ENCODE data around the gene RALY.
A peak's percentile ranks its signal among the peaks of the same experiment; 100 is the strongest.

The RALY gene

GRCh38 chr20:34122274-34122980 lies 128.7 kb downstream of the RALY start:
- peaks cover 17% of the 10 kb centered on the region for H3K27me3 ChIP-seq (ENCODE audit: control insufficient read depth, low read length)
- H3F3A ChIP-seq (ENCODE audit: control insufficient read depth, insufficient read depth), result no peaks in the 10 kb centered on the region
- no peak overlapping the region for H3K27ac ChIP-seq (ENCODE audit: low read depth, low read length)
- no peaks in the 10 kb centered on the region for H3K9me3 ChIP-seq (ENCODE audit: control insufficient read depth, insufficient read depth, low read length)
- no peaks in the 10 kb centered on the region for H3K36me3 ChIP-seq (ENCODE audit: control insufficient read depth, low read length)
- no peak overlapping the region for H3K4me3 ChIP-seq (ENCODE audit: low read length)
- H3K9me2 ChIP-seq (replicated peaks; ENCODE audit: control insufficient read depth, low read length), result no peaks in the 10 kb centered on the region
- no peak overlapping the region for H3K4me2 ChIP-seq (ENCODE audit: low read length)
- H3K4me1 ChIP-seq (ENCODE audit: control insufficient read depth, low read length), result peaks cover 9% of the 10 kb centered on the region
- TF ChIP-seq CTCF (IDR thresholded peaks at IDR 0.05; ENCODE audit: low read depth, low read length, poor library complexity, severe bottlenecking), result no peak
- TF ChIP-seq EZH2phosphoT487 (IDR thresholded peaks at IDR 0.05; ENCODE audit: borderline replicate concordance, low read length), result no peak
- no peaks in the 10 kb centered on the region for H3K79me2 ChIP-seq (ENCODE audit: control insufficient read depth, low read length)
- H4K20me1 ChIP-seq (ENCODE audit: control insufficient read depth, insufficient read depth, low read depth, low read length), result no peaks in the 10 kb centered on the region

- no peaks in the 10 kb centered on the region for H3K9me2 ChIP-seq (replicated peaks; ENCODE audit: control insufficient read depth, low read length)
- peaks cover 9% of the 10 kb centered on the region for H3K4me1 ChIP-seq (ENCODE audit: control insufficient read depth, low read length)
- H3K36me3 ChIP-seq (ENCODE audit: control insufficient read depth, low read length), result no peaks in the 10 kb centered on the region
- TF ChIP-seq EZH2phosphoT487 (IDR thresholded peaks at IDR 0.05; ENCODE audit: borderline replicate concordance, low read length), result no peak
- no peak for TF ChIP-seq CTCF (IDR thresholded peaks at IDR 0.05; ENCODE audit: low read depth, low read length, poor library complexity, severe bottlenecking)
- no peaks in the 10 kb centered on the region for H3K79me2 ChIP-seq (ENCODE audit: control insufficient read depth, low read length)
- H4K20me1 ChIP-seq (ENCODE audit: control insufficient read depth, insufficient read depth, low read depth, low read length), result no peaks in the 10 kb centered on the region
- H3K4me3 ChIP-seq (ENCODE audit: low read length), result no peak overlapping the region
- H3K4me2 ChIP-seq (ENCODE audit: low read length), result no peak overlapping the region
- no peaks in the 10 kb centered on the region for H3K9me3 ChIP-seq (ENCODE audit: control insufficient read depth, insufficient read depth, low read length)
- H3K27ac ChIP-seq (ENCODE audit: low read depth, low read length), result no peak overlapping the region
- H3K27me3 ChIP-seq (ENCODE audit: control insufficient read depth, low read length), result peaks cover 15% of the 10 kb centered on the region
- H3F3A ChIP-seq (ENCODE audit: control insufficient read depth, insufficient read depth), result no peaks in the 10 kb centered on the region
Observed at GRCh38 chr20:34123309-34123708, 129.6 kb downstream of the RALY start.

- no peaks in the 10 kb centered on the region for H3K9me2 ChIP-seq (replicated peaks; ENCODE audit: control insufficient read depth, low read length)
- TF ChIP-seq CTCF (IDR thresholded peaks at IDR 0.05; ENCODE audit: low read depth, low read length, poor library complexity, severe bottlenecking) (no peak), EZH2phosphoT487 (IDR thresholded peaks at IDR 0.05; ENCODE audit: borderline replicate concordance, low read length) (no peak)
- H4K20me1 ChIP-seq (ENCODE audit: control insufficient read depth, insufficient read depth, low read depth, low read length), result no peaks in the 10 kb centered on the region
- no peaks in the 10 kb centered on the region for H3K9me3 ChIP-seq (ENCODE audit: control insufficient read depth, insufficient read depth, low read length)
- no peaks in the 10 kb centered on the region for H3K79me2 ChIP-seq (ENCODE audit: control insufficient read depth, low read length)
- peak overlapping the region; percentile 30; the same call in 1 of the 2 replicates for H3K4me2 ChIP-seq (ENCODE audit: low read length)
- no peak overlapping the region for H3K27ac ChIP-seq (ENCODE audit: low read depth, low read length)
- no peak overlapping the region for H3K4me3 ChIP-seq (ENCODE audit: low read length)
- no peaks in the 10 kb centered on the region for H3K36me3 ChIP-seq (ENCODE audit: control insufficient read depth, low read length)
- H3K27me3 ChIP-seq (ENCODE audit: control insufficient read depth, low read length), result peaks cover 10% of the 10 kb centered on the region
- peaks cover 13% of the 10 kb centered on the region for H3K4me1 ChIP-seq (ENCODE audit: control insufficient read depth, low read length)
- H3F3A ChIP-seq (ENCODE audit: control insufficient read depth, insufficient read depth), result no peaks in the 10 kb centered on the region
Observed at GRCh38 chr20:34124469-34125249, 130.9 kb downstream of the RALY start.

Data from DOHH2 (cell line).